Subcutaneous abdominal adipose tissue (tissue), 5 donors: ENCODE results near the gene ESYT2.
A peak's percentile ranks its signal among the peaks of the same experiment; 100 is the strongest.

Experiments used
- H3K27ac ChIP-seq: one replicate; pipeline ENCODE4 v1.7.0; 2013; ENCODE audit warnings: low read depth, mild to moderate bottlenecking, inconsistent platforms, low read length, moderate library complexity
- H3K27me3 ChIP-seq, 5 donors: one replicate each; pipeline ENCODE4 v1.7.0; 2013; ENCODE audit warnings: low read length in 5 of 5, inconsistent platforms in 1 of 5; ENCODE audit not compliant: control insufficient read depth in 5 of 5, insufficient read depth in 4 of 5
- H3K36me3 ChIP-seq, 5 donors: one replicate each; pipeline ENCODE4 v1.7.0; 2013; ENCODE audit warnings: low read length in 5 of 5; ENCODE audit not compliant: control insufficient read depth in 5 of 5, insufficient read depth in 5 of 5
- H3K4me1 ChIP-seq, 5 donors: one replicate each; pipeline ENCODE4 v1.7.0; 2013; ENCODE audit warnings: low read length in 5 of 5, mild to moderate bottlenecking in 3 of 5, moderate library complexity in 1 of 5; ENCODE audit not compliant: control insufficient read depth in 5 of 5, insufficient read depth in 5 of 5
- H3K4me3 ChIP-seq, 5 donors: one replicate each; pipeline ENCODE4 v1.7.0; 2013; ENCODE audit warnings: low read length in 5 of 5, low read depth in 1 of 5
- H3K9ac ChIP-seq, 5 donors: one replicate each; pipeline ENCODE4 v1.7.0; 2013; ENCODE audit warnings: low read length in 5 of 5, mild to moderate bottlenecking in 4 of 5, moderate library complexity in 3 of 5
- H3K9me3 ChIP-seq, 5 donors: one replicate each; pipeline ENCODE4 v1.7.0; 2013; ENCODE audit warnings: low read length in 5 of 5; ENCODE audit not compliant: control insufficient read depth in 5 of 5
- donor health status: healthy.
- donor health status: healthy.
- donor health status: healthy.
- donor health status: healthy.
- donor health status: healthy.

ESYT2 gene

DNA sequence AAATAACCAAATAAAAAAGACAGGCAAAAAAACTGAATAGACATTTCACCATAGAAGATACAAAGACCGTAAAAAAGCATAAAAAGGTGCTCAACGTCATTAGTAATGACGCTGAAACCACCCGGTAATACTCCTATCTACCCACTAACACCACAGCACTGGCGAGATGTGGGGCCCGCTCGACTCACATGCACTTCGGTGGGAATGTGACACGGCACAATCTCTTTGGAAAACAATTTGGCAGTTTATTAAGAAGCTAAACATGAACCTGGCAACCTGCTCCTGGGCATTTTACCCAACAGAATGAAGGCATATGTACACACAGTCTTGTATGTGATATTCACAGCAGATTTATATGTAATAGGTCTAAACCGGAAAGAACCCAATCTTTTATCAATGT, 81.9 kb downstream of the ESYT2 start:
- H3K4me1 ChIP-seq = no peaks in the 10 kb centered on the region
- H3K36me3 ChIP-seq = peaks cover 10 to 73% (median 55%) of the 10 kb centered on the region in 5 donors
- H3K9me3 ChIP-seq = no peaks in the 10 kb centered on the region
- H3K9ac ChIP-seq = no peak overlapping the region
- no peak overlapping the region for H3K4me3 ChIP-seq
- no peaks in the 10 kb centered on the region for H3K27me3 ChIP-seq
- H3K27ac ChIP-seq = no peak overlapping the region

DNA sequence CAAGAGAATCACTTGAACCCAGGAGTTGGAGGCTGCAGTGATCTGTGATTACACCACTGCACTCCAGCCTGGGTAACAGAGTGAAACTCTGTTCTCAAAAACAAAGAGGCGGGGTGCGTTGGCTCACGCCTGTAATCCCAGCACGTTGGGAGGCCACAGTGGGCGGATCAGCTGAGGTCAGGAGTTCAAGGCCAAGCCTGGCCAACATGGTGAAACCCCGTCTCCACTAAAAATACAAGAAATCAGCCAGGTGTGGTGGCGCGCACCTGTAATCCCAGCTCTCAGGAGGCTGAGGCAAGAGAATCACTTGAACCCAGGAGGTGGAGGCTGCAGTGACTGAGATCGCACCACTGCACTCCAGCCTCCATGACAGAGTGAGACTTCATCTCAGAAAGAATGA, 82.4 kb downstream of the ESYT2 start:
- H3K9ac ChIP-seq = no peak overlapping the region
- no peaks in the 10 kb centered on the region for H3K9me3 ChIP-seq
- H3K4me3 ChIP-seq = no peak overlapping the region
- no peak overlapping the region for H3K27ac ChIP-seq
- no peaks in the 10 kb centered on the region for H3K27me3 ChIP-seq
- peaks cover 10 to 78% (median 57%) of the 10 kb centered on the region in 5 donors for H3K36me3 ChIP-seq
- H3K4me1 ChIP-seq = no peaks in the 10 kb centered on the region

DNA sequence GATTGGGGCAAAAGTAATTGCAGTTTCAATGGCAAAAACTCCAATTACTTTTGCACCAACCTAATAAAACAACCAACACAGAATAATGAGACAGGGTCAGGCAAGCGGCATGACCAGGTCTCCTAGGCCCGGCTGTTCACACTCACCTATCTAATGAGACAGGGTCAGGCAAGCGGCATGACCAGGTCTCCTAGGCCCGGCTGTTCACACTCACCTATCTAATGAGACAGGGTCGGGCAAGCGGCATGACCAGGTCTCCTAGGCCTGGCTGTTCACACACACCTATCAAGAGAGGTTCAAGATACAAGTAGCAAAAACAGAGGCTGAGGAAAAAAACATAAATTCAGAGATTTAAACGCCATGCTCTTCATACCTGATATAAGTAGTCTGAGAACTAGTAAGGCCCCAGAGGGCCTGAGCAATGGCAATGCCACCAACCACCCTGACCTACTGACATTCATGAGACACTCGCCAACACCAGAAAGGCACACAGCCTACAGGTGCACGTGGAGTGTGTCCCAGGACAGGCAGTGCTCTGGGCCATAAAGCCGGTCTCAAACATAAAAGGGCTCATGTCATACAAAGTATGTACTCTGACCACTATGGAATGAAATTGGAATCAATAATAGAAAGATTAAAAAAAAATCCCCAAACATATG, 84.1 kb downstream of the ESYT2 start:
- Histone ChIP-seq H3K27ac (no peak overlapping the region), H3K36me3 (peaks cover 10 to 92% (median 71%) of the 10 kb centered on the region in 5 donors), H3K9me3 (no peaks in the 10 kb centered on the region), H3K4me3 (no peak overlapping the region), H3K4me1 (peaks cover 0 to 15% (median 7%) of the 10 kb centered on the region in 5 donors), H3K9ac (no peak overlapping the region), H3K27me3 (no peaks in the 10 kb centered on the region)

DNA sequence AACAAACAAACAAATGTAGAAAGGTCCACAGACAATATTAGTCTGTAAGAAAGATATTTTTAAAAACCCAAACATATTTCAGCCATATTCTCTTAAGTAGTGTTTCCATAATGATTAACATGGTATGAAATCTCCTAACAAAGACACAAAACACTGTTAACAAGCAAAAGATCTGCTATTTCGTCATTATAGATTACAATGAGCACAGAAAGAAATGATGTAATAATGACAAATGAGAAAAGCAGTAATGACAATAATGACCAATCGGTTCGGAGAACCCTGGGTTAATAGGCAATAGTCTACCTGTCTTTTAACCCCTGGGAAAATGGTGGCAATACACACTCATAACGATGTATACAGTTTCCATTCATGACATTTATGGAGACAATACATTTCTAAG, 85.2 kb downstream of the ESYT2 start:
- H3K9ac ChIP-seq = no peak overlapping the region
- peaks cover 10 to 95% (median 78%) of the 10 kb centered on the region in 5 donors for H3K36me3 ChIP-seq
- no peak overlapping the region for H3K27ac ChIP-seq
- H3K4me3 ChIP-seq = no peak overlapping the region
- peaks cover 0 to 22% (median 15%) of the 10 kb centered on the region in 5 donors for H3K4me1 ChIP-seq
- H3K27me3 ChIP-seq = no peaks in the 10 kb centered on the region
- no peaks in the 10 kb centered on the region for H3K9me3 ChIP-seq

DNA sequence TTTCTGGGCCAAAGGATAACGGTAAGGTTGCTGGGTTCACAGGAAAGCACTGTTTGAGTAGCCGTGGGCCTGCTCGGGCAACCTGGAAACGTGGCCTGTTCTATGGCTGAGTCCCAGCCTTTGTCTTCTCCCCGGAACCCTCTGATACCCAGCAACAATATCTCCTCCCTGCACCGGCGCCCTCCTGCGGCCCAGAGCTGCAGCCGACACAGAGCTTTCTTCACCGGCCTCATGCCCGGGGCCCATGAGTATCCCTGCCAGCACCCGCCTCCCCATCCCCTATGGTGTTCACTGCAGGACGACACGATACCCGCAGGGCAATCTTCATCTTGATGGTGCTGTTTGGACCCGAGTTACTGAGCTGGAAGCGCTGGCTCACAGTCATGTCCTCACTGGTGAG, 86.1 kb downstream of the ESYT2 start:
- no peak overlapping the region for H3K4me3 ChIP-seq
- no peaks in the 10 kb centered on the region for H3K27me3 ChIP-seq
- no peak overlapping the region for H3K27ac ChIP-seq
- H3K9me3 ChIP-seq = no peaks in the 10 kb centered on the region
- no peak overlapping the region for H3K9ac ChIP-seq
- peaks cover 10 to 95% (median 83%) of the 10 kb centered on the region in 5 donors for H3K36me3 ChIP-seq
- peaks cover 0 to 22% (median 15%) of the 10 kb centered on the region in 5 donors for H3K4me1 ChIP-seq

DNA sequence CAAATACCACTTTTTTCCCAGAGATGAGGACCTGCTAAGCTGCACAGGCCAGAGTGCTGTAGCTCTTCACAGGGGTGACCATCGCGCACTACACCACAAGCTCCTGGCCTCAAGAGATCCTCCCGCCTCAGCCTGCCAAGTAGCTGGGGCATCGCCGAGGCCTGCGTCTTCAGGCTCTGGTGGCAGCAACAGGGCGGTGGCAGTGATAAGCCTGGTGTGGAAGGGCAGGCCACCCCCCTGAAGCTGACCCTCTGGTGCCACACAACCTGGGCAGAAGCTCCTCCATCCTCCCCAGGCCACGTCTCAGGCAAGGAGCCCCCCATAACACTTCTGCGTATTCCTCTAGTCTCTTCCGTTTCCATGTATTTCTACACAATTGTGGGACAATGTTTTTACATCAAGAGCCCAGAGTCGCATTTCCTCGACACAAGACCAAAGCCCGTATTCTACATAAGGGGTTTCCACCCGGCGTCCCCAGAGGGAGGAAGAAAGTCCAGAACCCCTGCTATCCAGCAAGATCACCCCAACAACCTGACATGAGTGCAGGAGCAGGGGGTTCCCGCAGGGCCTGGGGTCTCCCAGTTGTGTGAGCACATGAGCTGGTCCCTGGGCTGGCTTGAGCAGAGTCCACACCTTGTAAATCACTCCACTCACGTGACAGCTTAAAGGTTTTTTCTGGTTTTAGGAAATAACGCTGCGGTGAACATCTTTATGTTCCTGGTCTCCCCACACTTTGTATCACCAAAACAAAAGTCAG, 87.1 kb downstream of the ESYT2 start:
- no peak overlapping the region for H3K27ac ChIP-seq
- H3K4me3 ChIP-seq = no peak overlapping the region
- no peak overlapping the region for H3K9ac ChIP-seq
- peaks cover 0 to 22% (median 15%) of the 10 kb centered on the region in 5 donors for H3K4me1 ChIP-seq
- peaks cover 7 to 95% (median 84%) of the 10 kb centered on the region in 5 donors for H3K36me3 ChIP-seq
- no peaks in the 10 kb centered on the region for H3K27me3 ChIP-seq
- H3K9me3 ChIP-seq = no peaks in the 10 kb centered on the region

DNA sequence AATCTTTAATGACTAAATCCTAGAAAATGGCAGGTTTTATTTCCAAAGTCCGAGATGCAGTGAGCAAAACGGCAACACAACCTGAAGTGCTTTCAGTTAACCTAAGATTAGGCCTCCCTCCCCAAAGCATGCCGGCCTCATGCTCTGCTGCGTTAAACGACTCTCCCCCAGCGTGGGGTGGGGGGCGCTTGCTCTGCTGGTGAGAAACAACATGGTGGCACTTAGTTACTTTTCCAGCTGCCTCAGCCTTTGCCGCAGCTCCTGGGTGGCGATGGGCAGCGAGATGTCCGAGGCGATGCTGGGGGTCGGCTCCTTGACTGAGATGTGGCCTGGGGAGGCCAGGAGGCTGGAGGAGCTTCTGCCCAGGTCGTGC, 88.0 kb downstream of the ESYT2 start:
- peaks cover 0 to 22% (median 15%) of the 10 kb centered on the region in 5 donors for H3K4me1 ChIP-seq
- no peak overlapping the region for H3K9ac ChIP-seq
- no peak overlapping the region for H3K4me3 ChIP-seq
- H3K9me3 ChIP-seq = no peaks in the 10 kb centered on the region
- no peaks in the 10 kb centered on the region for H3K27me3 ChIP-seq
- peaks cover 12 to 95% (median 84%) of the 10 kb centered on the region in 5 donors for H3K36me3 ChIP-seq
- H3K27ac ChIP-seq = no peak overlapping the region

DNA sequence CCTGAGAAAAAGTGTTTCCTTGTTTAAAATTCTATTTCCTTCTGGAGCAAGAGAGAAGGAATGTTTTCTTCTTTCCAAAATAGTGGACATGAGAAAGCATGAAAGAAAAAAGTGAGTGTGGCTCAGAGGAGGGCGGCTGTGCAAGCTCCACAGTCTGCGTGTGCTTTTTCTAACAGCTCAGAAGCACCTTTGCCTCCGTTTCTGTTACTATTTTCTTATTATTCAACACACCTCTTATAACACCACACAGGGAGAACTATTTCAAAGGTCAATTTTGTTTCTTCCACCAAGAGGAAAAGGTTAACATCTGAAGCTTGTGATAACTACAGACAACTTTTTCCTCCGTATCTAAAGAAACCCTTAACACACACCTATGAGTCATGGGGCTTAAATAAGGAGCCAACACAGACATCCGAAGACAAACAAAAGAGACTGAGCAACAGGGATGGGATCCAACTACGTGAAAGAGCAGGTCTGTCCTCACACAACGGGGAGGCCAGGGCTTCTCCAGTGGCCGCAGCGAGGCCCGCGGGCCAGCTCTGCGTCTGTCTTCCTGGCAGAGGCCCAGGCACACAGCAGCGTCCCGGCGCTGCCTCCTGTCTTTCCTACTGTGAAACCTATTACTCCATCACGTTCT, 88.5 kb downstream of the ESYT2 start:
- H3K27ac ChIP-seq = peak overlapping the region; percentile 58
- no peaks in the 10 kb centered on the region for H3K9me3 ChIP-seq
- H3K36me3 ChIP-seq = peaks cover 11 to 95% (median 84%) of the 10 kb centered on the region in 5 donors
- peaks cover 0 to 22% (median 15%) of the 10 kb centered on the region in 5 donors for H3K4me1 ChIP-seq
- no peaks in the 10 kb centered on the region for H3K27me3 ChIP-seq
- H3K9ac ChIP-seq = no peak overlapping the region
- H3K4me3 ChIP-seq = no peak overlapping the region

DNA sequence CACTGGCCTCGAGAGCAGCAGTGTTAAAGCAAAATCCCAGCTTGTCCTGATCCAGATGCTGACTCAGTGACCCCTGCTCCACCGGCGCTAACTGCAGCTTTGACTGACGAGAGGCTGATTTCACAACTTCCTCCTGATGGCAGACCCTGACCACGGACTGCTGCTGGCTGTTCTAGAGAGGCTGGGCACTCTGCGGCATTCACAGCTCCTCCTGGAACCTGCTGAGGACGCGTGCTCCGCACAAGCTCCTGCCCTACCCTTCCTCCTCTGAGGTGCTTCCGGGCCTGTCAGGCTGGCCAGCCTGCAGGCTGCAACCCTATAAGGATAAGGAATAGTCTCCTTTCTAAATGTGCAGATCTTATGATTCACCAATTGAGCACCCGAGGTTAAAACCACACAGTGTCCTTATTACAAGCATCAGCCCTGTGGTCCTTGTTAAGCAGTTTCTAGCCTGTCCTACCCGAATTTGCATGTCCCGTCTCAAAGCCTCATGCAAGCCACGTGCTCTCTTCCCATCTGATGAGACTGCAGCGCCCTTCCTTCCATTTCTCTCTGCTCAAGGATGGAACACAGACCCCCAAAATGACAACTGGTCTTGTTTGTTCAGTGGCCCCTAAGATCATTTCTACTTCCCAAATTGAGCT, 89.2 kb downstream of the ESYT2 start:
- H3K9me3 ChIP-seq = no peaks in the 10 kb centered on the region
- H3K4me3 ChIP-seq = peak overlapping the region in 1 of 5 donors; percentile 17
- no peaks in the 10 kb centered on the region for H3K27me3 ChIP-seq
- H3K9ac ChIP-seq = no peak overlapping the region
- H3K27ac ChIP-seq = peak overlapping the region; percentile 58
- peaks cover 12 to 96% (median 85%) of the 10 kb centered on the region in 5 donors for H3K36me3 ChIP-seq
- H3K4me1 ChIP-seq = peaks cover 0 to 22% (median 15%) of the 10 kb centered on the region in 5 donors
